Upper lobe of left lung (tissue), 6 donors: Measurements from ENCODE around the gene CEP85L. TPM values are rescaled to one million over a fixed set of nuclear protein-coding genes. Genes with fewer than 3 reads are reported as not detected.

Experiments
- ATAC-seq, 2 donors: fragments of 200-7000 bp; cut with Tn5 transposase; one replicate each; pipeline ENCODE4 v1.9.1; 2022; ENCODE audit warnings: mild to moderate bottlenecking in 2 of 2, moderate library complexity in 2 of 2; ENCODE audit not compliant: low FRiP score in 2 of 2
- DNase-seq, 2 donors: peaks; one replicate each; pipeline ENCODE4 v3.0.0-alpha.2; 2019 to 2020
- H3K27ac ChIP-seq, 4 donors: fragments of 200-600 bp; sonication (generic); one replicate each; pipeline ENCODE4 v1.5.1; 2016 to 2019
- H3K27me3 ChIP-seq, 4 donors: fragments of 200-600 bp; sonication (generic); one replicate each; pipeline ENCODE4 v1.5.1; 2017 to 2019
- H3K36me3 ChIP-seq, 4 donors: fragments of 200-600 bp; sonication (generic); one replicate each; pipeline ENCODE4 v1.5.1; 2016 to 2019
- H3K4me1 ChIP-seq, 4 donors: fragments of 200-600 bp; sonication (generic); one replicate each; pipeline ENCODE4 v1.5.1; 2018 to 2019
- H3K4me3 ChIP-seq, 4 donors: fragments of 200-600 bp; sonication (generic); one replicate each; pipeline ENCODE4 v1.5.1; 2017 to 2019; ENCODE audit warnings: mild to moderate bottlenecking in 2 of 4, moderate library complexity in 1 of 4
- H3K9me3 ChIP-seq, 4 donors: fragments of 200-600 bp; sonication (generic); one replicate each; pipeline ENCODE4 v1.5.1; 2018 to 2019
- CTCF ChIP-seq, 6 experiments: fragments of 450-650 bp in 4 of 6; fragments of 200-600 bp in 2 of 6; sonication (generic) in 2 of 6; IDR thresholded peaks; one replicate each; pipeline ENCODE4 v1.5.1; 2016 to 2019; ENCODE audit warnings: antibody characterized with exemption in 6 of 6
- EP300 ChIP-seq, 4 donors: sonication (generic); formaldehyde crosslinking; IDR thresholded peaks; one replicate each; pipeline ENCODE4 v1.5.1; 2017; ENCODE audit warnings: antibody characterized with exemption in 4 of 4, control low read depth in 2 of 4
- POLR2A ChIP-seq, 4 donors: fragments of 450-650 bp; IDR thresholded peaks; one replicate each; pipeline ENCODE4 v1.5.1; 2016 to 2017; ENCODE audit warnings: antibody characterized with exemption in 4 of 4, mild to moderate bottlenecking in 2 of 4
- POLR2AphosphoS5 ChIP-seq, 2 donors: sonication (generic); formaldehyde crosslinking; IDR thresholded peaks; one replicate each; pipeline ENCODE4 v1.5.1; 2017; ENCODE audit warnings: antibody characterized with exemption in 2 of 2
- WGBS, 2 donors: methylation state at CpG; one replicate each; pipeline ENCODE4 v1.1.5; 2017 to 2018; 5-methylcytosine and 5-hydroxymethylcytosine counted together
- total RNA-seq, 6 donors: library from RNA; depleted of rRNA in 4 of 6; stranded (reverse); fragments of >200 nt in 4 of 6; gene quantifications; one replicate each; pipeline versions ENCODE4 v1.1.0 to v1.2.1, GENCODE V29; 2016 to 2021
- donor health status: DM: no; HTN: no; CAD: no; lungs with moderate emphysema.
- donor health status: DM: no; HTN: yes; CAD: no; lungs with severe emphysema.

CEP85L gene
- total RNA-seq, 6 donors from 2014 or later: 7.5 to 22.0 (median 13.0) TPM

GRCh38 chr6:118485601-118486550, 165.5 kb downstream of the CEP85L start:
- TF ChIP-seq POLR2AphosphoS5 (IDR thresholded peaks at IDR 0.05) (no peak), CTCF (IDR thresholded peaks at IDR 0.05) (no peak), EP300 (IDR thresholded peaks at IDR 0.05) (no peak), POLR2A (IDR thresholded peaks at IDR 0.05) (no peak)
- Histone ChIP-seq H3K4me3 (no peak overlapping the region), H3K27me3 (no peaks in the 10 kb centered on the region), H3K27ac (no peak overlapping the region), H3K4me1 (no peaks in the 10 kb centered on the region), H3K9me3 (peaks cover 0 to 11% (median 6%) of the 10 kb centered on the region in 4 donors), H3K36me3 (peaks cover 0 to 45% (median 0%) of the 10 kb centered on the region in 4 donors)
- WGBS, 2 donors: 93% methylated on average over 2 of the region's 2 CpGs
- ATAC-seq: no peak
- no peak for DNase-seq

- no peak for ATAC-seq
- H3K36me3 ChIP-seq: peaks cover 0 to 15% (median 0%) of the 10 kb centered on the region in 4 donors
- no peaks in the 10 kb centered on the region for H3K9me3 ChIP-seq
- WGBS, 2 donors: 79 to 84% methylated on average over 3 of the region's 3 CpGs
- no peak for DNase-seq
- no peaks in the 10 kb centered on the region for H3K4me1 ChIP-seq
- no peak overlapping the region for H3K27ac ChIP-seq
- no peak for TF ChIP-seq POLR2AphosphoS5 (IDR thresholded peaks at IDR 0.05)
- no peak for TF ChIP-seq POLR2A (IDR thresholded peaks at IDR 0.05)
- no peak for TF ChIP-seq EP300 (IDR thresholded peaks at IDR 0.05)
- no peak for TF ChIP-seq CTCF (IDR thresholded peaks at IDR 0.05)
- no peak overlapping the region for H3K4me3 ChIP-seq
- H3K27me3 ChIP-seq: no peaks in the 10 kb centered on the region
These were observed 174.8 kb downstream of the CEP85L start for GRCh38 chr6:118476551-118476950.

- peaks cover 0 to 9% (median 0%) of the 10 kb centered on the region in 4 donors for H3K36me3 ChIP-seq
- DNase-seq (no peak), ATAC-seq (no peak)
- TF ChIP-seq POLR2AphosphoS5 (IDR thresholded peaks at IDR 0.05): no peak
- no peaks in the 10 kb centered on the region for H3K4me1 ChIP-seq
- H3K9me3 ChIP-seq: no peaks in the 10 kb centered on the region
- no peak overlapping the region for H3K4me3 ChIP-seq
- H3K27me3 ChIP-seq: no peaks in the 10 kb centered on the region
- H3K27ac ChIP-seq: no peak overlapping the region
These were observed 178.1 kb downstream of the CEP85L start for GRCh38 chr6:118473266-118473665.

- TF ChIP-seq POLR2AphosphoS5 (IDR thresholded peaks at IDR 0.05) (no peak), CTCF (IDR thresholded peaks at IDR 0.05) (no peak), POLR2A (IDR thresholded peaks at IDR 0.05) (no peak), EP300 (IDR thresholded peaks at IDR 0.05) (no peak)
- Histone ChIP-seq H3K27ac (no peak overlapping the region), H3K36me3 (peaks cover 0 to 31% (median 0%) of the 10 kb centered on the region in 4 donors), H3K27me3 (no peaks in the 10 kb centered on the region), H3K4me1 (no peaks in the 10 kb centered on the region), H3K9me3 (no peaks in the 10 kb centered on the region), H3K4me3 (no peak overlapping the region)
- 90 to 95% methylated on average over 4 of the region's 4 CpGs for WGBS, 2 donors
- ATAC-seq: no peak
- no peak for DNase-seq
These were observed 181.9 kb downstream of the CEP85L start for GRCh38 chr6:118469468-118469867.

GRCh38 chr6:118468682-118469465, 182.5 kb downstream of the CEP85L start:
- TF ChIP-seq EP300 (IDR thresholded peaks at IDR 0.05) (no peak), POLR2AphosphoS5 (IDR thresholded peaks at IDR 0.05) (no peak), CTCF (IDR thresholded peaks at IDR 0.05) (no peak), POLR2A (IDR thresholded peaks at IDR 0.05) (no peak)
- no peak overlapping the region for H3K27ac ChIP-seq
- no peak for ATAC-seq
- no peaks in the 10 kb centered on the region for H3K27me3 ChIP-seq
- no peak for DNase-seq
- WGBS, 2 donors: 36 to 58% methylated on average over 4 of the region's 4 CpGs
- no peak overlapping the region for H3K4me3 ChIP-seq
- H3K9me3 ChIP-seq: no peaks in the 10 kb centered on the region
- peaks cover 0 to 34% (median 0%) of the 10 kb centered on the region in 4 donors for H3K36me3 ChIP-seq
- H3K4me1 ChIP-seq: no peaks in the 10 kb centered on the region
